Thymus (tissue), 11 donors: ENCODE results near the gene ITPKB. TPM values are rescaled to one million over a fixed set of nuclear protein-coding genes. Genes with fewer than 3 reads are reported as not detected.
A peak's percentile ranks its signal among the peaks of the same experiment; 100 is the strongest.

Experiments
- DNase-seq, 9 donors: peaks; one replicate each; pipeline ENCODE4 v3.0.0-alpha.2; 2013; ENCODE audit warnings: low spot score in 9 of 9, low read depth in 6 of 9, missing footprints in 1 of 9
- H3K27ac ChIP-seq, 2 donors: one replicate each; pipeline ENCODE4 v1.5.1; 2013; ENCODE audit warnings: control low read depth in 1 of 2, low read depth in 1 of 2, low read length in 1 of 2, mild to moderate bottlenecking in 1 of 2, moderate library complexity in 1 of 2
- H3K27me3 ChIP-seq, 2 donors: one replicate each; pipeline ENCODE4 v1.5.1; 2013; ENCODE audit warnings: low read length in 1 of 2; ENCODE audit not compliant: control insufficient read depth in 2 of 2, insufficient read depth in 1 of 2
- H3K36me3 ChIP-seq, 2 donors: one replicate each; pipeline ENCODE4 v1.5.1; 2013; ENCODE audit warnings: low read length in 1 of 2, mild to moderate bottlenecking in 1 of 2, moderate library complexity in 1 of 2; ENCODE audit not compliant: control insufficient read depth in 2 of 2, insufficient read depth in 2 of 2
- H3K4me1 ChIP-seq, 2 donors: one replicate each; pipeline ENCODE4 v1.5.1; 2013; ENCODE audit warnings: low read length in 2 of 2; ENCODE audit not compliant: control insufficient read depth in 2 of 2, insufficient read depth in 2 of 2
- H3K4me3 ChIP-seq, 2 donors: one replicate each; pipeline ENCODE4 v1.5.1; 2013; ENCODE audit warnings: low read length in 2 of 2, control low read depth in 1 of 2, mild to moderate bottlenecking in 1 of 2
- H3K9me3 ChIP-seq, 2 donors: one replicate each; pipeline ENCODE4 v1.5.1; 2013; ENCODE audit warnings: low read length in 1 of 2, mild to moderate bottlenecking in 1 of 2; ENCODE audit not compliant: control insufficient read depth in 2 of 2, insufficient read depth in 1 of 2
- WGBS: extraction: QIAGEN DNeasy Blood & Tissue Kit; methylation state at CpG from one replicate; pipeline ENCODE4 v1.1.7; 2013; 5-methylcytosine and 5-hydroxymethylcytosine counted together
- polyA plus RNA-seq: library from polyadenylated mRNA; stranded (reverse); fragments of 200-250 nt; gene quantifications from one replicate; pipeline ENCODE4 v1.2.3, GENCODE V29; 2013
- total RNA-seq: library from RNA; stranded (reverse); fragments of 120-200 nt; gene quantifications from one replicate; pipeline ENCODE4 v1.2.4, GENCODE V29; 2013
- donor health status: healthy.

The ITPKB gene
- total and polyA plus RNA-seq, 2 donors: 22.7 to 32.0 TPM

DNA sequence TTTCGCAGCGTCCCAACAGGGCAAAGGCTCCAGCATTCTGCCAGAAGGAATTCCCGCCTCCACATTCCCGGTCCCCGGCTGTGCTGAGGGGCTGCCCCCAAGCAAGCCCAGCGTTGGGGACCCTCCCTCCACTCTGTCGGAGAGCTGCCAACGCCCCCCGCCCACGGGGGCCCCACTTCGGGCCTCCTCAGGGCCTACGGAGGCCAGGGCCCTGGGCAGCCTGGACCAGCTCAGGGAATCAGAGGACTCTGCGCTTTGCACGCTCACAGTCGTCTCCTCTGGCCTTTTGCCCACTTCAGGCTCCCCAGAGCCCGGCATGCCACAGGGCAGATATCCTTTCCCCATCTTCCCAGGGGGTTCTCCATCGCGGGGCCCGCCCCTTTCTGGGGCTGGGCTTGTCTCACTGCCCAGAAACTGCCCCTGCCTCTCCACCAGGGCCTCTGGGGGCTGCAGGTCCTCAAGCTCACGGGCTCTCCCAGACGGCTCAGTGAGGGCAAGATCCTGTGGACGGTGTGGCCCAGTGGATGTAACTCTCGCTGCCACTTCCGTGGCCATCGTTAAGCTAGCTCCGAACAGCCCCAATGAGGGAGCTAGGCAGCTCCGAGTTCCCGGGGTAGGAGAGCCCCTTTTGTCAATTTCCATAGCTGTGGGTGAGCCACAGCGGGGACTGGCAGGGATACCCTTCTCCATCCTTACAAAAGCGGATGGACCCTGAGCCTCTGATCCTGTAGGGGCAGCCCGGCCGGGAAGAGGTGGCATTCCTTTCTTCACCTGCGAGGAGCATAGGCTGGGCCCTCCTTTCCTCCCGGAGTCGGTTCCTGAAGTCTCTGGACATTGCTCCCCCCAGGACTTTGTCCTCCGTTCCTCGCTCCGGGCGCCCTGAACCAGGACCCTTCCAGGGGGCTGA, 2.8 kb downstream of the ITPKB start:
- no peak for DNase-seq
- peaks cover 46 to 58% of the 10 kb centered on the region in 2 donors for H3K36me3 ChIP-seq
- no peaks in the 10 kb centered on the region for H3K9me3 ChIP-seq
- no peak overlapping the region for H3K27ac ChIP-seq
- H3K4me1 ChIP-seq: peaks cover 34 to 67% of the 10 kb centered on the region in 2 donors
- peak overlapping the region; percentile 79 to 93 for H3K4me3 ChIP-seq
- H3K27me3 ChIP-seq: no peaks in the 10 kb centered on the region
- 88% methylated on average over 39 of the region's 39 CpGs for WGBS

DNA sequence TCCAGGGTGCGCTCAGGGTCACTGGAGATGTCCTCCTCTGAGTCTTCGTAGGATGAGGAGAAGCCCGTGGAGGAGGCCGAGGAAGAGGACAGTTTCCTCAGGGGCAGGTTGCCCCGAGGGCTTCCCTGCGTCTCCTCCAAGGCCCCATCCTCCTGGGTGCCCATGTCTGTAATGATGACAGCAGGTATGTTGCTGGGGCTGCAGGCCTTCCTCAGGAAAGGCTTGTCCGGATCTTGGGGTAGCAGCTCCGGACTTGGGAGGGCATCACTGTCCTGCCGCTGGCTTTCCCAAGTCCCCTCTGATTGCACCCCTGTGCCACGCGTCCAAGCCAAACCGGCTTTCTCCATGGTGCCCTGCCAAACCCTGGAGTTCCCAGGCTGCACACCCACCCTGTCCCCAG, 3.5 kb downstream of the ITPKB start:
- no peaks in the 10 kb centered on the region for H3K27me3 ChIP-seq
- H3K9me3 ChIP-seq: no peaks in the 10 kb centered on the region
- H3K4me1 ChIP-seq: peaks cover 29 to 64% of the 10 kb centered on the region in 2 donors
- H3K27ac ChIP-seq: no peak overlapping the region
- peak overlapping the region; percentile 79 to 93 for H3K4me3 ChIP-seq
- DNase-seq: no peak
- 80% methylated on average over 12 of the region's 12 CpGs for WGBS
- peaks cover 46 to 64% of the 10 kb centered on the region in 2 donors for H3K36me3 ChIP-seq

DNA sequence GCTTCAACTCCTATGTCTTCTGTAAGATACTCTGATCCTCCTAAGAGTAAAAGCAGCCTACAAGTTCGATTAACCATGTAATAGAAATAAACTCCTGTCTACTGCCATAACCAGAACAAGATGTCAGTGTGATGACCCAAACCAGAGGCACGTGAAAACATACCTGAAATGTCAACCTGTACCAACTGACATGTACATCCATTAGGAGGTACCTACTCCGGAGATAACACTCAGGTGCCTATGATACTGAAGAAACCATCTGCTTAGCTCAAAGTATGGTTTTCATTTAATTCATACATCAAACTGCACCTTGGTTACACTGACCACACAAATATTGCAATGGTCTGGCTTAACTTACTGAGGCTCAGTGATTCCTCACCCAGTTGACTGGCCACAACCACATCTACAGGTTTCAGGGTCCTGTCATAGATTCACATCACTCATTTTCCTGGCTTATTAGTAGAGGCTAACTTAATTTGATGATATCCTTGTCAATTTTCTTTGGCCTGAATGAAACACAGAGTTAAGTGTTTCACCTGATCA, 4.4 kb downstream of the ITPKB start:
- H3K4me3 ChIP-seq: peak overlapping the region; percentile 79 to 93
- H3K9me3 ChIP-seq: no peaks in the 10 kb centered on the region
- peaks cover 49 to 73% of the 10 kb centered on the region in 2 donors for H3K36me3 ChIP-seq
- WGBS: 76% methylated on average over 3 of the region's 3 CpGs
- H3K27ac ChIP-seq: peak overlapping the region in 1 of 2 donors; percentile 37
- H3K27me3 ChIP-seq: no peaks in the 10 kb centered on the region
- peaks cover 28 to 60% of the 10 kb centered on the region in 2 donors for H3K4me1 ChIP-seq
- no peak for DNase-seq

DNA sequence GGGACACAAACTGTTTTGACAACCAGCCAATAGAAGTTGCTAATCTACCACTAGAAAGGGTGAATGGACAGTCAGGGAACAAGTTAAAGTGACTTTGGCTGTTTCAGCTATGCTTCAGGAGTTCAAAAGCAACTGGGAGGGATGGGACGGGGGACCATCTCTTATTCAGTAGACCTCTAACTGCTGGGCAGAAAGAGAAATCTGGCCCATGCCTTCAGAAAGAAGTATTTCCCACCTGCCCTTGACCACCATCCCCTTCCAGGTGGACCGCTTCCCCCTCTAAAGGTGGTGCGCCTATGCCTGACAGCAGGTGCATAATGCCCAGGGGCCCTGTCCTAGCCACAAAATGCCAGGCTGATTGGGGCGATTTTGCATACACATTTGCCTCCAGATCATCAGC, 5.2 kb downstream of the ITPKB start:
- Histone ChIP-seq H3K4me3 (peak overlapping the region; percentile 79 to 93), H3K9me3 (no peaks in the 10 kb centered on the region), H3K36me3 (peaks cover 53 to 79% of the 10 kb centered on the region in 2 donors), H3K27ac (peak overlapping the region; percentile 47 to 68), H3K4me1 (peaks cover 30 to 67% of the 10 kb centered on the region in 2 donors), H3K27me3 (no peaks in the 10 kb centered on the region)
- no peak for DNase-seq
- WGBS: 92% methylated on average over 4 of the region's 4 CpGs

DNA sequence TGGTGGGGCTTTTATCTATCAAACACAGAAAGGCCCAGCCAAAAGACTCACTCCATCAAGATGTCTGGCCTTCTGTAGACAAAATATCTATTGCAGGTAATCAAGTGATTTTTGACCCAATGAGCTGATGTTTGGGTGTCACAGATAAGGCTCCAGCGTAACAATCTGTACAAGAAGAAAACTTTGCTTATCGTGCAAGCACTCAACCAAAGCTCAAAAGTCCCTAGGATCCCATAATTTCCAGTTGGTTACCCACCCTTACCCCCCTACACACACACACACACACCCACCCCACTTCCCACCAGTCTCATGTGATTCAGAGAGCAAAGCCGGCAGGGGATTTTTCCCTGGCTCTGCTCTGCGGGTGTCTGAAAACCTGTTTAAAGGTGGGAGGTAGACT, 5.8 kb downstream of the ITPKB start:
- H3K4me3 ChIP-seq: peak overlapping the region; percentile 79 to 93
- WGBS: 74% methylated on average over 4 of the region's 4 CpGs
- no peak for DNase-seq
- no peaks in the 10 kb centered on the region for H3K27me3 ChIP-seq
- H3K9me3 ChIP-seq: no peaks in the 10 kb centered on the region
- peaks cover 36 to 72% of the 10 kb centered on the region in 2 donors for H3K4me1 ChIP-seq
- peaks cover 58 to 85% of the 10 kb centered on the region in 2 donors for H3K36me3 ChIP-seq
- H3K27ac ChIP-seq: peak overlapping the region in 1 of 2 donors; percentile 55

DNA sequence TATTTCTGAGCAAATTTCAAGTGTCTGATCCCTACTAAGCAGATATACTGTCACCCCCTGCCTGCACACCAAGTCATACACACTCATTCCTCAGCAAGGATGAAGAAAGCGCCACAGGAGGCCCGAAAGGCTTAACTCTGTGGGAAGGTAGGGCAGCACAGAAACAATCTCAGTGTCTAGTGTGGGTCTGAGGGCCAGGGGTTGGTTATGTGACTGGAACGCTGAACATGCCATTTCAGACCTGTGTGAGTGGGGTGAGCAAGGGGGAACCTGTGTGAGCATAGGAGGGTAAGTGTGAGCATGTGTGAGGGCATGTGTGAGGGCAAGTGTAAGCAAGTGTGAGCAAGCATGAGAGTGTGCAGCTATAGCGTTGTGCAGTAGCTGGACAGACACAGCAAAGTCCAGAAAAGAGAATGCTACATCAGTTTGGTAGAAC, 6.2 kb downstream of the ITPKB start:
- peak overlapping the region; percentile 55 to 68 for H3K27ac ChIP-seq

DNA sequence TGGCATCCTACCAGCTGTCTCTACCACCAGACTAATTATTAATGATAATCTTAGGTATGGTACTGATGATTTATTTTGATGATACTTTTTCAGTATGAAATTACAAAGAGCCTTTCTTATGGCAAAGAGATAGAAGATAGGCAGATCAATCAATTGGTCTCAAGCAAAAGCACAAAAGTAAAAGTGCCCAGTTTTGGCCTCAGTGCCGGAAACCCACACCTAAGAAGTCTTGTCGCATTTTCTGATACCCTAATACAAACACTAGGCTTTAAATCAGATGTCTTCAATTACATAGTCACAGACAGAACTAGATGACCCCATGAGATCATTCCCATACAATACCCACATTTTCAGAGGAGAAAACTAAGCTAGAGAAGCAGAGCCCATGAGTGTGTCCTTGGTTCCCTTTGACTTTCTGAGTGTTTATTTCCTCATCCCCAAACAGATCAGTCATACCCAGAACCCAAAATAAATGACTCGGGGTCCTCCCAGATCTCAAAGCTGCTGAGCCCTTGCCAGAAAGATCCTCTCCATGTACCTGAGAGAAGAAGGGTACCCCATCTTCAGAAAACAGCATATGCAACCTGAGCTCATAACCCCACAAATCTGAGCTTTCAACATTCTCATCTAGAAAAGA, 7.7 kb downstream of the ITPKB start:
- H3K27me3 ChIP-seq: no peaks in the 10 kb centered on the region
- no peaks in the 10 kb centered on the region for H3K9me3 ChIP-seq
- no peak for DNase-seq
- H3K4me1 ChIP-seq: peaks cover 44 to 81% of the 10 kb centered on the region in 2 donors
- WGBS: 72% methylated on average over 3 of the region's 3 CpGs
- H3K4me3 ChIP-seq: peak overlapping the region; percentile 3 to 79
- H3K27ac ChIP-seq: peak overlapping the region; percentile 32 to 58
- peaks cover 58 to 97% of the 10 kb centered on the region in 2 donors for H3K36me3 ChIP-seq

More for the DNA sequence above, 6.2 kb downstream of the ITPKB start:
- 79% methylated on average over 4 of the region's 4 CpGs for WGBS
- H3K9me3 ChIP-seq: no peaks in the 10 kb centered on the region
- peaks cover 37 to 74% of the 10 kb centered on the region in 2 donors for H3K4me1 ChIP-seq
- no peak for DNase-seq
- H3K36me3 ChIP-seq: peaks cover 59 to 89% of the 10 kb centered on the region in 2 donors
- H3K4me3 ChIP-seq: peak overlapping the region; percentile 79 to 93
- no peaks in the 10 kb centered on the region for H3K27me3 ChIP-seq

DNA sequence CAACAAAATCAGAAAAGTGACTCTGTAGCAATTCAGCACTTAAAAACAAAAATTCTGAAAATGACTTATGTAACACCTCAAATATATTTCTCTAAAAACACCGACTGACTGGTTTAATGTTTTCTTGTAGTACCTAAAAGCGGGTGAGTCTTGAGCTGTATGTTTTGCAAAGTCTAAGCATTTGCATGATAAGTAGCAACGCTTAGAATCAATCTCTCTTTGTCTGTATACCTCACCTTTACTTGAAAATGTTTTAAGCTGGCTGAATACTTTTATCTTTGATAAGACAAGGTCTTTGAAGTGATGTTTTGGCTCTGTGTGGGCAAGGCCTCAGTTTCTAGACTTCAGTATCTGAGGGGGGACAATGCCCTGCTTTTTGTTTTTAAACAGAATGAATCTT, 8.2 kb downstream of the ITPKB start:
- WGBS: 72% methylated on average over 3 of the region's 3 CpGs
- DNase-seq: no peak
- Histone ChIP-seq H3K4me3 (peak overlapping the region in 1 of 2 donors; percentile 79), H3K9me3 (no peaks in the 10 kb centered on the region), H3K27me3 (no peaks in the 10 kb centered on the region), H3K36me3 (peaks cover 56 to 97% of the 10 kb centered on the region in 2 donors), H3K27ac (peak overlapping the region in 1 of 2 donors; percentile 12), H3K4me1 (peaks cover 39 to 79% of the 10 kb centered on the region in 2 donors)
